ENCODE measurements around the gene NUDT1. TPM values are rescaled to one million over a fixed set of nuclear protein-coding genes. Genes with fewer than 3 reads are reported as not detected.

Gene NUDT1
- total RNA-seq, 1 experiment from 2014 or later: 47.4 TPM

GRCh38 chr7:2195400-2196246 is 46.4 kb upstream of the NUDT1 start:
- H3K9me3 ChIP-seq (ENCODE audit: control insufficient read depth in 1 of 2, insufficient read depth in 1 of 2, low read depth in 1 of 2, low read length in 2 of 2): peaks cover 0 to 11% of the 10 kb centered on the region in 2 experiments; a peak in 2 of 4 replicates
- no peaks in the 10 kb centered on the region for H4K20me1 ChIP-seq (ENCODE audit: insufficient read depth)
- H2AFZ ChIP-seq (ENCODE audit: low read depth, low read length, poor library complexity, severe bottlenecking): no peak overlapping the region
- H3K4me2 ChIP-seq (ENCODE audit: low read length): no peak overlapping the region
- H3K27me3 ChIP-seq (ENCODE audit: insufficient read depth, low read length): no peaks in the 10 kb centered on the region
- TF ChIP-seq ELF1 (IDR thresholded peaks at IDR 0.05; ENCODE audit: borderline replicate concordance, low read depth) (no peak), YY1 (IDR thresholded peaks at IDR 0.05; ENCODE audit: extremely low read depth, insufficient replicate concordance, low read depth, low read length) (no peak), CEBPB (IDR thresholded peaks at IDR 0.05; ENCODE audit: low read depth) (no peak), ZFX (IDR thresholded peaks at IDR 0.05) (no peak), POLR2A (IDR thresholded peaks at IDR 0.05; ENCODE audit: borderline replicate concordance, extremely low read depth, insufficient read depth, insufficient read length) (no peak), SRF (IDR thresholded peaks at IDR 0.05; ENCODE audit: low read depth) (no peak), CBX3 (IDR thresholded peaks at IDR 0.05; ENCODE audit: low read depth) (no peak), EZH2 (IDR thresholded peaks at IDR 0.05) (no peak), JUND (IDR thresholded peaks at IDR 0.05) (no peak), ZNF274 (IDR thresholded peaks at IDR 0.05; ENCODE audit: low read depth, low read length) (no peak), SP1 (IDR thresholded peaks at IDR 0.05; ENCODE audit: low read depth) (no peak), RAD21 (IDR thresholded peaks at IDR 0.05; ENCODE audit: low read depth) (no peak), ZBTB33 (IDR thresholded peaks at IDR 0.05; ENCODE audit: extremely low read depth, insufficient replicate concordance, low read length) (no peak), SIN3A (IDR thresholded peaks at IDR 0.05; ENCODE audit: low read depth) (no peak), MAX (IDR thresholded peaks at IDR 0.05) (no peak), CTCF (IDR thresholded peaks at IDR 0.05 in 2 of 3, conservative IDR thresholded peaks at IDR 0.05 in 1 of 3; ENCODE audit: borderline replicate concordance in 1 of 3, insufficient read depth in 1 of 3, low read depth in 2 of 3, low read length in 2 of 3) (no peak), EZH2phosphoT487 (IDR thresholded peaks at IDR 0.05; ENCODE audit: borderline replicate concordance) (no peak), EGR1 (IDR thresholded peaks at IDR 0.05; ENCODE audit: low read depth) (no peak), FOSL1 (IDR thresholded peaks at IDR 0.05; ENCODE audit: low read depth) (no peak)
- TF ChIP-seq, protein P1, sequence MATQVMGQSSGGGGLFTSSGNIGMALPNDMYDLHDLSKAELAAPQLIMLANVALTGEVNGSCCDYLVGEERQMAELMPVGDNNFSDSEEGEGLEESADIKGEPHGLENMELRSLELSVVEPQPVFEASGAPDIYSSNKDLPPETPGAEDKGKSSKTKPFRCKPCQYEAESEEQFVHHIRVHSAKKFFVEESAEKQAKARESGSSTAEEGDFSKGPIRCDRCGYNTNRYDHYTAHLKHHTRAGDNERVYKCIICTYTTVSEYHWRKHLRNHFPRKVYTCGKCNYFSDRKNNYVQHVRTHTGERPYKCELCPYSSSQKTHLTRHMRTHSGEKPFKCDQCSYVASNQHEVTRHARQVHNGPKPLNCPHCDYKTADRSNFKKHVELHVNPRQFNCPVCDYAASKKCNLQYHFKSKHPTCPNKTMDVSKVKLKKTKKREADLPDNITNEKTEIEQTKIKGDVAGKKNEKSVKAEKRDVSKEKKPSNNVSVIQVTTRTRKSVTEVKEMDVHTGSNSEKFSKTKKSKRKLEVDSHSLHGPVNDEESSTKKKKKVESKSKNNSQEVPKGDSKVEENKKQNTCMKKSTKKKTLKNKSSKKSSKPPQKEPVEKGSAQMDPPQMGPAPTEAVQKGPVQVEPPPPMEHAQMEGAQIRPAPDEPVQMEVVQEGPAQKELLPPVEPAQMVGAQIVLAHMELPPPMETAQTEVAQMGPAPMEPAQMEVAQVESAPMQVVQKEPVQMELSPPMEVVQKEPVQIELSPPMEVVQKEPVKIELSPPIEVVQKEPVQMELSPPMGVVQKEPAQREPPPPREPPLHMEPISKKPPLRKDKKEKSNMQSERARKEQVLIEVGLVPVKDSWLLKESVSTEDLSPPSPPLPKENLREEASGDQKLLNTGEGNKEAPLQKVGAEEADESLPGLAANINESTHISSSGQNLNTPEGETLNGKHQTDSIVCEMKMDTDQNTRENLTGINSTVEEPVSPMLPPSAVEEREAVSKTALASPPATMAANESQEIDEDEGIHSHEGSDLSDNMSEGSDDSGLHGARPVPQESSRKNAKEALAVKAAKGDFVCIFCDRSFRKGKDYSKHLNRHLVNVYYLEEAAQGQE (IDR thresholded peaks at IDR 0.05; ENCODE audit: low read depth): no peak
- ChIA-PET POLR2A (no interaction called here), RAD21 (ENCODE audit: low non-redundant PET in 1 of 2, low total read pairs in 2 of 2, uncharacterized antibody in 2 of 2, unreplicated experiment in 2 of 2) (interaction anchor here (0.5 to 1.3 kb wide), 2 partner anchors 139 to 153 kb away, joined by 3 to 4 read pairs; no protein-coding TSS in a partner anchor), CTCF (no interaction called here)
- H3K79me2 ChIP-seq (ENCODE audit: insufficient read depth, low read length): peaks cover 8% of the 10 kb centered on the region
- H3K36me3 ChIP-seq (ENCODE audit: control insufficient read depth in 1 of 2, insufficient read depth in 2 of 2, low read length in 2 of 2): peaks cover 3 to 28% of the 10 kb centered on the region in 2 experiments
- DNase-seq (ENCODE audit: low read depth, low spot score) (no peak), ATAC-seq (no peak)
- BruUV-seq (replicated peaks): no TSS peak
- H3K27ac ChIP-seq (ENCODE audit: low read depth, low read length): no peak overlapping the region
- H3K4me1 ChIP-seq (ENCODE audit: control insufficient read depth in 1 of 2, insufficient read depth in 2 of 2, low read length in 2 of 2): no peaks in the 10 kb centered on the region
- no peak overlapping the region for H3K9ac ChIP-seq (ENCODE audit: low read length)
- intact Hi-C loops (cut with micrococcal nuclease): no loop called here
- H3K4me3 ChIP-seq (replicated peaks in 1 of 2; ENCODE audit: low read depth in 1 of 2, low read length in 2 of 2): no peak overlapping the region
- H3K9me2 ChIP-seq (ENCODE audit: insufficient read depth): no peaks in the 10 kb centered on the region
